A549 (cell line): ENCODE measurements around the gene MAST2.

ENCODE experiments used
- MAFK ChIP-seq: fragments of 450-650 bp; IDR thresholded peaks from 2 replicates; pipeline ENCODE4 v1.6.1; 2014; ENCODE audit not compliant: partially characterized antibody
- NFE2L2 ChIP-seq: fragments of 150-350 bp; conservative IDR thresholded peaks from 2 replicates; pipeline ENCODE4 v1.6.1; 2014; ENCODE audit warnings: low read length
- POLR2A ChIP-seq: IDR thresholded peaks from 2 replicates; pipeline ENCODE4 v1.6.1; 2012; ENCODE audit warnings: mild to moderate bottlenecking, low read length
- SMC3 ChIP-seq: fragments of >200 bp; sonication (Bioruptor Twin); formaldehyde crosslinking; IDR thresholded peaks from 3 replicates; pipeline ENCODE4 v1.6.1; 2018; ENCODE audit warnings: inconsistent platforms
- TF ChIP-seq, protein P1 (sequence below): fragments of >200 bp; sonication (Bioruptor Twin); formaldehyde crosslinking; IDR thresholded peaks from 3 replicates; pipeline ENCODE4 v1.5.1; 2016
- TF ChIP-seq, protein P2 (sequence below): IDR thresholded peaks from 2 replicates; pipeline ENCODE4 v1.6.1; 2012
- TF ChIP-seq, protein P3 (sequence below): fragments of 200-600 bp; sonication (generic); IDR thresholded peaks from 2 replicates; pipeline ENCODE4 v1.6.1; 2016; ENCODE audit warnings: antibody characterized with exemption, mild to moderate bottlenecking, moderate library complexity

DNA sequence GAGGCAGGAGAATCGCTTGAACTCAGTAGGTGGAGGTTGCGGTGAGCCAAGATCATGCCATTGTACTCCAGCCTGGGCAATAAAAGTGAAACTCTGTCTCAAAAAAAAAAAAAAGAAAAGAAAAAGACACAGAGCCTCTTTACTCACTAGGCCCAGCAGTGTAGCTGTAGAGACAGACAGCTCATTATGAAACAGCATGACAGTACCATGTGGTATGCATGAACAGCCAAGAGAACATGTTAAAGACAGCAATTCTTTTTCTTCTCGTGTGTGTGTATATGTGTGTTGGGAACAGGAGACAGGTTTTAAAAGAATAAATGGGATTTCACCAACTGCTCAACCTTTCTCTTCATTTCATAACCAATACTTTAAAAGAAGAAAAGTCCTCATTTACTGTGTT lies 210.2 kb downstream of the MAST2 start:
- TF ChIP-seq, protein P1, sequence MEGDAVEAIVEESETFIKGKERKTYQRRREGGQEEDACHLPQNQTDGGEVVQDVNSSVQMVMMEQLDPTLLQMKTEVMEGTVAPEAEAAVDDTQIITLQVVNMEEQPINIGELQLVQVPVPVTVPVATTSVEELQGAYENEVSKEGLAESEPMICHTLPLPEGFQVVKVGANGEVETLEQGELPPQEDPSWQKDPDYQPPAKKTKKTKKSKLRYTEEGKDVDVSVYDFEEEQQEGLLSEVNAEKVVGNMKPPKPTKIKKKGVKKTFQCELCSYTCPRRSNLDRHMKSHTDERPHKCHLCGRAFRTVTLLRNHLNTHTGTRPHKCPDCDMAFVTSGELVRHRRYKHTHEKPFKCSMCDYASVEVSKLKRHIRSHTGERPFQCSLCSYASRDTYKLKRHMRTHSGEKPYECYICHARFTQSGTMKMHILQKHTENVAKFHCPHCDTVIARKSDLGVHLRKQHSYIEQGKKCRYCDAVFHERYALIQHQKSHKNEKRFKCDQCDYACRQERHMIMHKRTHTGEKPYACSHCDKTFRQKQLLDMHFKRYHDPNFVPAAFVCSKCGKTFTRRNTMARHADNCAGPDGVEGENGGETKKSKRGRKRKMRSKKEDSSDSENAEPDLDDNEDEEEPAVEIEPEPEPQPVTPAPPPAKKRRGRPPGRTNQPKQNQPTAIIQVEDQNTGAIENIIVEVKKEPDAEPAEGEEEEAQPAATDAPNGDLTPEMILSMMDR, result no peak
- TF ChIP-seq MAFK (no peak), POLR2A (no peak), NFE2L2 (no peak), SMC3 (no peak)
- TF ChIP-seq, protein P2, sequence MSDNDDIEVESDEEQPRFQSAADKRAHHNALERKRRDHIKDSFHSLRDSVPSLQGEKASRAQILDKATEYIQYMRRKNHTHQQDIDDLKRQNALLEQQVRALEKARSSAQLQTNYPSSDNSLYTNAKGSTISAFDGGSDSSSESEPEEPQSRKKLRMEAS, result no peak
- TF ChIP-seq, protein P3, sequence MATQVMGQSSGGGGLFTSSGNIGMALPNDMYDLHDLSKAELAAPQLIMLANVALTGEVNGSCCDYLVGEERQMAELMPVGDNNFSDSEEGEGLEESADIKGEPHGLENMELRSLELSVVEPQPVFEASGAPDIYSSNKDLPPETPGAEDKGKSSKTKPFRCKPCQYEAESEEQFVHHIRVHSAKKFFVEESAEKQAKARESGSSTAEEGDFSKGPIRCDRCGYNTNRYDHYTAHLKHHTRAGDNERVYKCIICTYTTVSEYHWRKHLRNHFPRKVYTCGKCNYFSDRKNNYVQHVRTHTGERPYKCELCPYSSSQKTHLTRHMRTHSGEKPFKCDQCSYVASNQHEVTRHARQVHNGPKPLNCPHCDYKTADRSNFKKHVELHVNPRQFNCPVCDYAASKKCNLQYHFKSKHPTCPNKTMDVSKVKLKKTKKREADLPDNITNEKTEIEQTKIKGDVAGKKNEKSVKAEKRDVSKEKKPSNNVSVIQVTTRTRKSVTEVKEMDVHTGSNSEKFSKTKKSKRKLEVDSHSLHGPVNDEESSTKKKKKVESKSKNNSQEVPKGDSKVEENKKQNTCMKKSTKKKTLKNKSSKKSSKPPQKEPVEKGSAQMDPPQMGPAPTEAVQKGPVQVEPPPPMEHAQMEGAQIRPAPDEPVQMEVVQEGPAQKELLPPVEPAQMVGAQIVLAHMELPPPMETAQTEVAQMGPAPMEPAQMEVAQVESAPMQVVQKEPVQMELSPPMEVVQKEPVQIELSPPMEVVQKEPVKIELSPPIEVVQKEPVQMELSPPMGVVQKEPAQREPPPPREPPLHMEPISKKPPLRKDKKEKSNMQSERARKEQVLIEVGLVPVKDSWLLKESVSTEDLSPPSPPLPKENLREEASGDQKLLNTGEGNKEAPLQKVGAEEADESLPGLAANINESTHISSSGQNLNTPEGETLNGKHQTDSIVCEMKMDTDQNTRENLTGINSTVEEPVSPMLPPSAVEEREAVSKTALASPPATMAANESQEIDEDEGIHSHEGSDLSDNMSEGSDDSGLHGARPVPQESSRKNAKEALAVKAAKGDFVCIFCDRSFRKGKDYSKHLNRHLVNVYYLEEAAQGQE, result no peak
